HL-60 (cell line): ENCODE measurements around the gene LUZP1.

ENCODE experiments used
- DNase-seq, 2 experiments: peaks; one replicate each; pipeline ENCODE4 v3.0.0-alpha.2; 2010 to 2020; ENCODE audit warnings: low read depth in 1 of 2, low spot score in 1 of 2
- H3K27ac ChIP-seq: fragments of 250-450 bp; sonication (Bioruptor Pico); replicated peaks from 2 replicates; pipeline ENCODE4 v1.5.1; 2020; ENCODE audit warnings: mild to moderate bottlenecking, moderate library complexity
- H3K27me3 ChIP-seq: fragments of 250-450 bp; sonication (Bioruptor Pico); 2 replicates; pipeline ENCODE4 v1.5.1; 2021; ENCODE audit warnings: mild to moderate bottlenecking, moderate library complexity; ENCODE audit not compliant: insufficient read depth, poor library complexity, severe bottlenecking
- H3K4me3 ChIP-seq: replicated peaks from 2 replicates; pipeline ENCODE4 v1.5.1; 2011; ENCODE audit warnings: mild to moderate bottlenecking, control low read depth, low read length; ENCODE audit not compliant: insufficient read depth
- GABPA ChIP-seq: IDR thresholded peaks from 2 replicates; pipeline ENCODE4 v1.6.1; 2012; ENCODE audit warnings: low read depth
- POLR2AphosphoS5 ChIP-seq: IDR thresholded peaks from 2 replicates; pipeline ENCODE4 v1.6.1; 2012; ENCODE audit warnings: low read depth
- SPI1 ChIP-seq: IDR thresholded peaks from 2 replicates; pipeline ENCODE4 v1.6.1; 2012; ENCODE audit warnings: low read depth, mild to moderate bottlenecking, borderline replicate concordance
- TF ChIP-seq, protein P1 (sequence below): IDR thresholded peaks from 2 replicates; pipeline ENCODE4 v1.6.1; 2012; ENCODE audit warnings: low read depth; ENCODE audit not compliant: insufficient replicate concordance
- TF ChIP-seq, protein P2 (sequence below): IDR thresholded peaks from one replicate; pipeline ENCODE4 v1.5.1; 2011; ENCODE audit warnings: low read length, control low read depth, inconsistent platforms; ENCODE audit not compliant: insufficient read depth

LUZP1 gene

DNA sequence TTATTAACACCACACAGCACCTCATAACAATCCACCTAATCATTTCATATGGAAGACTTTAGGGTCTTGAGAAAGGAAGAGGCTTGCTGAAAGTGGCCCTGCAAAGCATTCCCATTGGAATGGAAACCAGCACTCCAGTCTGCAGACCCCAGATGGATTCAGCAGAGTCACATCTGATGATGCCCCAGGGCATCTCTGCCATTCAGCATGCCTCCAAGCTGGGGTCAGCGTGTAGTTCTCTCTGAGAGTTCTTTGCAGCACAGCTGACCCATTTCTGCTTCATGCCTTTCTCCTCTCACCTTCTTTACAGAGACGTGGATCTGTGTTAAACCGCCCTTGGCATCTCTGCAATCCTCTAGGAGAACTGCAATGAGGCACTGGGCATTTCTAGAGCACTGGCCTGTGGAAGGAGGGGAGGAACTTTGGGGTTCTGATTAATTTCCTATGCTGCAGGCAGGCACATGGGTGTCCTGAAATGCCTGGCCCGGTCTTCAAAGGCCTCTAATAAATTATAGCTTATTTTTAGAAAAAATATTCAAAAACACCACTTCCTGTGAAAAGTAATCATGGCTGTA, 2.6 kb upstream of the LUZP1 start:
- Histone ChIP-seq H3K4me3 (no peak overlapping the region), H3K27me3 (no peaks in the 10 kb centered on the region), H3K27ac (no peak overlapping the region)
- no peak for DNase-seq
- TF ChIP-seq GABPA (no peak), POLR2AphosphoS5 (no peak), SPI1 (no peak)
- TF ChIP-seq, protein P1, sequence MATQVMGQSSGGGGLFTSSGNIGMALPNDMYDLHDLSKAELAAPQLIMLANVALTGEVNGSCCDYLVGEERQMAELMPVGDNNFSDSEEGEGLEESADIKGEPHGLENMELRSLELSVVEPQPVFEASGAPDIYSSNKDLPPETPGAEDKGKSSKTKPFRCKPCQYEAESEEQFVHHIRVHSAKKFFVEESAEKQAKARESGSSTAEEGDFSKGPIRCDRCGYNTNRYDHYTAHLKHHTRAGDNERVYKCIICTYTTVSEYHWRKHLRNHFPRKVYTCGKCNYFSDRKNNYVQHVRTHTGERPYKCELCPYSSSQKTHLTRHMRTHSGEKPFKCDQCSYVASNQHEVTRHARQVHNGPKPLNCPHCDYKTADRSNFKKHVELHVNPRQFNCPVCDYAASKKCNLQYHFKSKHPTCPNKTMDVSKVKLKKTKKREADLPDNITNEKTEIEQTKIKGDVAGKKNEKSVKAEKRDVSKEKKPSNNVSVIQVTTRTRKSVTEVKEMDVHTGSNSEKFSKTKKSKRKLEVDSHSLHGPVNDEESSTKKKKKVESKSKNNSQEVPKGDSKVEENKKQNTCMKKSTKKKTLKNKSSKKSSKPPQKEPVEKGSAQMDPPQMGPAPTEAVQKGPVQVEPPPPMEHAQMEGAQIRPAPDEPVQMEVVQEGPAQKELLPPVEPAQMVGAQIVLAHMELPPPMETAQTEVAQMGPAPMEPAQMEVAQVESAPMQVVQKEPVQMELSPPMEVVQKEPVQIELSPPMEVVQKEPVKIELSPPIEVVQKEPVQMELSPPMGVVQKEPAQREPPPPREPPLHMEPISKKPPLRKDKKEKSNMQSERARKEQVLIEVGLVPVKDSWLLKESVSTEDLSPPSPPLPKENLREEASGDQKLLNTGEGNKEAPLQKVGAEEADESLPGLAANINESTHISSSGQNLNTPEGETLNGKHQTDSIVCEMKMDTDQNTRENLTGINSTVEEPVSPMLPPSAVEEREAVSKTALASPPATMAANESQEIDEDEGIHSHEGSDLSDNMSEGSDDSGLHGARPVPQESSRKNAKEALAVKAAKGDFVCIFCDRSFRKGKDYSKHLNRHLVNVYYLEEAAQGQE: no peak
- TF ChIP-seq, protein P2, sequence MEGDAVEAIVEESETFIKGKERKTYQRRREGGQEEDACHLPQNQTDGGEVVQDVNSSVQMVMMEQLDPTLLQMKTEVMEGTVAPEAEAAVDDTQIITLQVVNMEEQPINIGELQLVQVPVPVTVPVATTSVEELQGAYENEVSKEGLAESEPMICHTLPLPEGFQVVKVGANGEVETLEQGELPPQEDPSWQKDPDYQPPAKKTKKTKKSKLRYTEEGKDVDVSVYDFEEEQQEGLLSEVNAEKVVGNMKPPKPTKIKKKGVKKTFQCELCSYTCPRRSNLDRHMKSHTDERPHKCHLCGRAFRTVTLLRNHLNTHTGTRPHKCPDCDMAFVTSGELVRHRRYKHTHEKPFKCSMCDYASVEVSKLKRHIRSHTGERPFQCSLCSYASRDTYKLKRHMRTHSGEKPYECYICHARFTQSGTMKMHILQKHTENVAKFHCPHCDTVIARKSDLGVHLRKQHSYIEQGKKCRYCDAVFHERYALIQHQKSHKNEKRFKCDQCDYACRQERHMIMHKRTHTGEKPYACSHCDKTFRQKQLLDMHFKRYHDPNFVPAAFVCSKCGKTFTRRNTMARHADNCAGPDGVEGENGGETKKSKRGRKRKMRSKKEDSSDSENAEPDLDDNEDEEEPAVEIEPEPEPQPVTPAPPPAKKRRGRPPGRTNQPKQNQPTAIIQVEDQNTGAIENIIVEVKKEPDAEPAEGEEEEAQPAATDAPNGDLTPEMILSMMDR: no peak

DNA sequence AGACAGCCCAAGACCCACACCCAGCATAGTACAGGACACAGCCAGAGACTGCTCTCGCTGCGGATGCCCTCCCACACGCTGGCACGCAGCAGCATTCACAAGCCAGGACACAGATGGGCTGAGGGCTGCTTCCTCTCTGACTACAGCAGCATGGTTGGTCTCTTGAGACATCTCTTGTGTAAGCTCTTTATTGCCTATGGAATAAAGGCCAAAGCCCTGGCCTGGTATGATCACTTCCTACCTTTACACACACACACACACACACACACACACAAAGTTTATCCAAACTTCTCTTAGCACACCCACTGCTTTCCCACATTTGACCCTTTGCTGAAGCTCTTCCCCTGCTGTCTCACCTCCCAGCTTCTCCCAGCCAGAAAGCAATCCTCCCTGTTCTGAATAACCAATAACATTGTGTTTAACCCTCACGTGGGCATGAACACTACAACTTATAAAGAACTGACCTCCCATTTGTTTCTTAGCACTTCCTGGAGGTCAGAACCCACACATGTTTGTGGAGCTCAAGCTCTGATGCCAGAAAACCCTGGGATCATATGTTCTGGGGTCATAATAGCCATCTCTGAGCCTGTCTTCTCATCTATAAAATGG, 1.2 kb upstream of the LUZP1 start:
- peak overlapping the region; percentile 71 for H3K27ac ChIP-seq
- peak overlapping the region; percentile 82; the same call in 1 of the 2 replicates for H3K4me3 ChIP-seq
- peak; percentile 96 for DNase-seq
- TF ChIP-seq, protein P1: no peak
- TF ChIP-seq SPI1 (peak; percentile 79), POLR2AphosphoS5 (peak; percentile 98), GABPA (no peak; the same call in 1 of the 2 replicates)
- TF ChIP-seq, protein P2: no peak
- no peaks in the 10 kb centered on the region for H3K27me3 ChIP-seq

DNA sequence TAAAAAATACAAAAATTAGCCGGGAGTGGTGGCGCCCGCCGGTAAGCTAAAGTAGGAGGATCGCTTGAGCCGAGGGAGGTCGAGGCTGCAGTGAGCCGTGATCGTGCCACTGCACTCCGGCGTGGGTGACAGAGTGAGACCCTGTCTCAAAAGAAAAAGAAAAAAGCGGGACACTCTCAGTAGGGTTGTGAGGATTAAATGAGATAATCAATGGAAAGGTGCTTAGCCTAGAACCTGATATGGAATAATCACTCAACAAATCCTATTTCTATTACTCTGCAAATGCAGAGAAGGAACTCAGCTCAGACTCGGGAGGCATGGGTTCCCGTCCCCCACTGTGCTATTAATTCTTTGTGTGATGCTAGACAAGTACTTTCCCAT, 529 bp upstream of the LUZP1 start:
- Histone ChIP-seq H3K27ac (peak overlapping the region; percentile 71), H3K4me3 (peak overlapping the region; percentile 82), H3K27me3 (no peaks in the 10 kb centered on the region)
- DNase-seq: no peak
- TF ChIP-seq, protein P1: no peak
- TF ChIP-seq POLR2AphosphoS5 (no peak), SPI1 (no peak)
